ENCODE results near the gene ANO2.

DNA sequence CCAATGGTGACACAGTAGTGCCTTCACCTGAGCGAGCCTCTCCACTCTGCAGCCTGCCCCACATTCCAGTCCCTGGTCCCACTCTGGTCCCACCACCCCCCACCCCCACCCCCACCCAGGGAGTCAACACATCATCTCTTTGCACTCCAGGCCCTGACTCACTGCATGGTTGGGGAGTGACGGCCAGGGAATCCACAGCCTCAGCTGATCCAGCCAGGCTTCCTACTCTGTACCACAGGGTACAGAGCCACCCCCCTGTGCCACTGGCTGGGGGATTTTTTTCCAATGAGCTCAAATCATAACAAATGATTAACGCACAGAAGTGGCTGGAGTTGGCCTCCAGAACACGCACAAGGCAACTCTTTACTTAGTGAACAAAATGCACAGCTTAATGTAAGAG lies 279.4 kb downstream of the ANO2 start:
- TF ChIP-seq CSDC2 (CRISPR knock-in tag; IDR thresholded peaks at IDR 0.05) (no peak), ZFP30 (CRISPR knock-in tag; IDR thresholded peaks at IDR 0.05) (no peak), CSRNP3 (CRISPR knock-in tag; IDR thresholded peaks at IDR 0.05) (no peak), ZFP3 (CRISPR knock-in tag; IDR thresholded peaks at IDR 0.05) (no peak), ZNF70 (CRISPR knock-in tag; IDR thresholded peaks at IDR 0.05) (no peak), SNAI2 (CRISPR knock-in tag; IDR thresholded peaks at IDR 0.05) (no peak), ARNTL (CRISPR knock-in tag; IDR thresholded peaks at IDR 0.05; ENCODE audit: borderline replicate concordance, low read depth) (no peak), POU6F1 (CRISPR knock-in tag; IDR thresholded peaks at IDR 0.05; ENCODE audit: borderline replicate concordance, low read depth) (no peak)
- TF ChIP-seq, protein P1, sequence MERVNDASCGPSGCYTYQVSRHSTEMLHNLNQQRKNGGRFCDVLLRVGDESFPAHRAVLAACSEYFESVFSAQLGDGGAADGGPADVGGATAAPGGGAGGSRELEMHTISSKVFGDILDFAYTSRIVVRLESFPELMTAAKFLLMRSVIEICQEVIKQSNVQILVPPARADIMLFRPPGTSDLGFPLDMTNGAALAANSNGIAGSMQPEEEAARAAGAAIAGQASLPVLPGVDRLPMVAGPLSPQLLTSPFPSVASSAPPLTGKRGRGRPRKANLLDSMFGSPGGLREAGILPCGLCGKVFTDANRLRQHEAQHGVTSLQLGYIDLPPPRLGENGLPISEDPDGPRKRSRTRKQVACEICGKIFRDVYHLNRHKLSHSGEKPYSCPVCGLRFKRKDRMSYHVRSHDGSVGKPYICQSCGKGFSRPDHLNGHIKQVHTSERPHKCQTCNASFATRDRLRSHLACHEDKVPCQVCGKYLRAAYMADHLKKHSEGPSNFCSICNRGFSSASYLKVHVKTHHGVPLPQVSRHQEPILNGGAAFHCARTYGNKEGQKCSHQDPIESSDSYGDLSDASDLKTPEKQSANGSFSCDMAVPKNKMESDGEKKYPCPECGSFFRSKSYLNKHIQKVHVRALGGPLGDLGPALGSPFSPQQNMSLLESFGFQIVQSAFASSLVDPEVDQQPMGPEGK (CRISPR knock-in tag; IDR thresholded peaks at IDR 0.05; ENCODE audit: borderline replicate concordance) = no peak

Measured in SK-N-SH treated with all-trans-retinoic acid at 6 μM for 48 hours (cell line).